NB4 (cell line): ENCODE results near the gene COL4A4.

Source experiments
- POLR2A ChIP-seq: IDR thresholded peaks from 2 replicates; pipeline ENCODE4 v1.6.1; 2011; ENCODE audit warnings: mild to moderate bottlenecking; ENCODE audit not compliant: insufficient read length; ENCODE audit errors: extremely low read depth
- TF ChIP-seq, protein P1 (sequence below): IDR thresholded peaks from one replicate; pipeline ENCODE4 v1.5.1; 2012; ENCODE audit warnings: low read depth, low read length

DNA sequence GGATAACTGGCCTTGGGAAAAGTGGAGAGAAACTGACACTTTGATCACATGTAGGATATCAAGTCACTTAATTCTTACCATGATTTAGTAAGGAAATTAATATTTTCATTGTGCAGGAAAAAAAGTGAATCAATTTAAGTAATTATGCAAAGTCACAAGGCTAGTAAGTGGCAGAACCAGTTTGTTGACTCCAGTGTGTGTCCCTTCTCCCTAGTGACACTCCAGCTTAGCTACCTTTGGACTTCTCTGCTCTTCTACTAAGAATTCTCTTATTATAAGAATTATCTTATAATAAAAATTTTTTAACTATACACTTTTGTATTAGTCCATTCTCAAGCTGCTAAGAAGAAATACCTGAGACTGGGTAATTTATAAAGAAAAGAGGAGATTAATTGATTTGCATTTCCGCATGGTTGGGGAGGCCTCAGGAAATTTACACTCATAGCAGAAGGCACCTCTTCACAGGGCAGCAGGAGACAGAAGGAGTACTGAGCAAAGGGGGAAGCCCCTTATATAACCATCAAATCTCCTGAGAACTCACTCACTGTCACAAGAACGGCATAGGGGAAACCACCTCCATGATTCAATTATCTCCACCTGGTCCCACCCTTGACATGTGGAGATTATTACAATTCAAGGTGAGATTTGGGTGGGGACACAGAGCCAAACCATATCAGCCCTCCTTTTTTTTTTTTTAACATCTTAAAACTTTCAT lies 13.6 kb downstream of the COL4A4 start:
- TF ChIP-seq, protein P1, sequence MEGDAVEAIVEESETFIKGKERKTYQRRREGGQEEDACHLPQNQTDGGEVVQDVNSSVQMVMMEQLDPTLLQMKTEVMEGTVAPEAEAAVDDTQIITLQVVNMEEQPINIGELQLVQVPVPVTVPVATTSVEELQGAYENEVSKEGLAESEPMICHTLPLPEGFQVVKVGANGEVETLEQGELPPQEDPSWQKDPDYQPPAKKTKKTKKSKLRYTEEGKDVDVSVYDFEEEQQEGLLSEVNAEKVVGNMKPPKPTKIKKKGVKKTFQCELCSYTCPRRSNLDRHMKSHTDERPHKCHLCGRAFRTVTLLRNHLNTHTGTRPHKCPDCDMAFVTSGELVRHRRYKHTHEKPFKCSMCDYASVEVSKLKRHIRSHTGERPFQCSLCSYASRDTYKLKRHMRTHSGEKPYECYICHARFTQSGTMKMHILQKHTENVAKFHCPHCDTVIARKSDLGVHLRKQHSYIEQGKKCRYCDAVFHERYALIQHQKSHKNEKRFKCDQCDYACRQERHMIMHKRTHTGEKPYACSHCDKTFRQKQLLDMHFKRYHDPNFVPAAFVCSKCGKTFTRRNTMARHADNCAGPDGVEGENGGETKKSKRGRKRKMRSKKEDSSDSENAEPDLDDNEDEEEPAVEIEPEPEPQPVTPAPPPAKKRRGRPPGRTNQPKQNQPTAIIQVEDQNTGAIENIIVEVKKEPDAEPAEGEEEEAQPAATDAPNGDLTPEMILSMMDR: no peak
- TF ChIP-seq POLR2A: no peak
